Tibial nerve (tissue), 4 donors: Measurements from ENCODE around the gene TRAF3. TPM values are rescaled to one million over a fixed set of nuclear protein-coding genes. Genes with fewer than 3 reads are reported as not detected.
A peak's percentile ranks its signal among the peaks of the same experiment; 100 is the strongest.
"Not testable (repeated sequence)": the region's sequence is repeated elsewhere in the genome, so short reads cannot be mapped to it uniquely, and the experiment has no call there.

ENCODE experiments used
- DNase-seq, 2 donors: peaks; one replicate each; pipeline ENCODE4 v3.0.0-alpha.2; 2019; ENCODE audit warnings: low spot score in 2 of 2
- H3K27ac ChIP-seq, 4 donors: fragments of 200-600 bp; sonication (generic) in 3 of 4; one replicate each; pipeline ENCODE4 v1.5.1; 2017 to 2019; ENCODE audit warnings: mild to moderate bottlenecking in 1 of 4
- H3K27me3 ChIP-seq, 2 donors: fragments of 200-600 bp; sonication (generic) in 1 of 2; one replicate each; pipeline versions ENCODE4 v1.5.1 to v1.6.0; 2017 to 2019
- H3K36me3 ChIP-seq, 3 donors: fragments of 200-600 bp; sonication (generic); one replicate each; pipeline ENCODE4 v1.5.1; 2018 to 2019
- H3K4me1 ChIP-seq, 4 donors: fragments of 200-600 bp; sonication (generic) in 3 of 4; one replicate each; pipeline ENCODE4 v1.5.1; 2017 to 2019
- H3K4me3 ChIP-seq, 4 donors: fragments of 200-600 bp; sonication (generic) in 3 of 4; one replicate each; pipeline ENCODE4 v1.5.1; 2017 to 2019; ENCODE audit warnings: mild to moderate bottlenecking in 1 of 4, moderate library complexity in 1 of 4
- H3K9me3 ChIP-seq, 4 donors: fragments of 200-600 bp; sonication (generic) in 3 of 4; one replicate each; pipeline ENCODE4 v1.5.1; 2017 to 2019
- EP300 ChIP-seq, 2 donors: sonication (generic); formaldehyde crosslinking; IDR thresholded peaks; one replicate each; pipeline ENCODE4 v1.6.1; 2017; ENCODE audit warnings: antibody characterized with exemption in 2 of 2, mild to moderate bottlenecking in 1 of 2
- POLR2A ChIP-seq, 2 donors: fragments of 450-650 bp; IDR thresholded peaks; one replicate each; pipeline ENCODE4 v1.6.1; 2017; ENCODE audit warnings: antibody characterized with exemption in 2 of 2, mild to moderate bottlenecking in 2 of 2, moderate library complexity in 2 of 2
- WGBS, 2 donors: methylation state at CpG; one replicate each; pipeline ENCODE4 v1.1.5; 2018; 5-methylcytosine and 5-hydroxymethylcytosine counted together
- total RNA-seq, 4 donors: library from RNA; depleted of rRNA; stranded (reverse); fragments of >200 nt; gene quantifications; one replicate each; pipeline ENCODE4 v1.1.0, GENCODE V29; 2016
- TF ChIP-seq, protein P1 (sequence below), 5 experiments: fragments of 200-600 bp in 3 of 5; fragments of 450-650 bp in 2 of 5; sonication (generic) in 3 of 5; IDR thresholded peaks; one replicate each; pipeline ENCODE4 v1.5.1; 2016 to 2019; ENCODE audit warnings: antibody characterized with exemption in 5 of 5, mild to moderate bottlenecking in 3 of 5, moderate library complexity in 2 of 5

TRAF3 gene
- total RNA-seq, 4 donors from 2014 or later, result 4.8 to 20.7 (median 13.4) TPM

DNA sequence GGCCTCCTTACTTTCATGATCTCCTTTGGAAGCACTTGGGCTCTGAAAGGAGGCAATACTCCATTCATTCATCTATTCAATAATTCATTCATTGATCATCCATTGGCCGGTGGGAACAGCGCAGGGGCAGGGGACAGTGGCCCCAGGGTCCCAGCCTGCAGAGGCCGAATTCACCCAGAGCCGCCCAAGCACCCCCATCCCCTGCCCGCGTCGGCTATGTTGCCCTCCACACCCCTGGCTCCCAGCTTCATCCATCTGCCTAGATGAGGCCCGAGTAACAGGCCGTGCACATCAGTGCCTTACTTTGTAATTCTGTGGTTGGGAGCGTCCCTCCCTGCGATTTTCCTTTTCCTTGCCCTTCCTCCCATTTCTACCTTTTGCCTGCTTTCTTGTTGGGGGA lies 148.4 kb downstream of the TRAF3 start:
- TF ChIP-seq EP300 (IDR thresholded peaks at IDR 0.05) (no peak), POLR2A (IDR thresholded peaks at IDR 0.05) (no peak)
- TF ChIP-seq, protein P1, sequence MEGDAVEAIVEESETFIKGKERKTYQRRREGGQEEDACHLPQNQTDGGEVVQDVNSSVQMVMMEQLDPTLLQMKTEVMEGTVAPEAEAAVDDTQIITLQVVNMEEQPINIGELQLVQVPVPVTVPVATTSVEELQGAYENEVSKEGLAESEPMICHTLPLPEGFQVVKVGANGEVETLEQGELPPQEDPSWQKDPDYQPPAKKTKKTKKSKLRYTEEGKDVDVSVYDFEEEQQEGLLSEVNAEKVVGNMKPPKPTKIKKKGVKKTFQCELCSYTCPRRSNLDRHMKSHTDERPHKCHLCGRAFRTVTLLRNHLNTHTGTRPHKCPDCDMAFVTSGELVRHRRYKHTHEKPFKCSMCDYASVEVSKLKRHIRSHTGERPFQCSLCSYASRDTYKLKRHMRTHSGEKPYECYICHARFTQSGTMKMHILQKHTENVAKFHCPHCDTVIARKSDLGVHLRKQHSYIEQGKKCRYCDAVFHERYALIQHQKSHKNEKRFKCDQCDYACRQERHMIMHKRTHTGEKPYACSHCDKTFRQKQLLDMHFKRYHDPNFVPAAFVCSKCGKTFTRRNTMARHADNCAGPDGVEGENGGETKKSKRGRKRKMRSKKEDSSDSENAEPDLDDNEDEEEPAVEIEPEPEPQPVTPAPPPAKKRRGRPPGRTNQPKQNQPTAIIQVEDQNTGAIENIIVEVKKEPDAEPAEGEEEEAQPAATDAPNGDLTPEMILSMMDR (IDR thresholded peaks at IDR 0.05), result no peak
- H3K36me3 ChIP-seq, result no peaks in the 10 kb centered on the region
- H3K27me3 ChIP-seq, result peaks cover 0 to 81% of the 10 kb centered on the region in 2 donors
- 67 to 73% methylated on average over 11 of the region's 11 CpGs for WGBS, 2 donors
- H3K9me3 ChIP-seq, result no peaks in the 10 kb centered on the region
- H3K27ac ChIP-seq, result no peak overlapping the region
- no peak for DNase-seq
- H3K4me3 ChIP-seq, result no peak overlapping the region
- peaks cover 0 to 51% (median 41%) of the 10 kb centered on the region in 4 donors for H3K4me1 ChIP-seq

DNA sequence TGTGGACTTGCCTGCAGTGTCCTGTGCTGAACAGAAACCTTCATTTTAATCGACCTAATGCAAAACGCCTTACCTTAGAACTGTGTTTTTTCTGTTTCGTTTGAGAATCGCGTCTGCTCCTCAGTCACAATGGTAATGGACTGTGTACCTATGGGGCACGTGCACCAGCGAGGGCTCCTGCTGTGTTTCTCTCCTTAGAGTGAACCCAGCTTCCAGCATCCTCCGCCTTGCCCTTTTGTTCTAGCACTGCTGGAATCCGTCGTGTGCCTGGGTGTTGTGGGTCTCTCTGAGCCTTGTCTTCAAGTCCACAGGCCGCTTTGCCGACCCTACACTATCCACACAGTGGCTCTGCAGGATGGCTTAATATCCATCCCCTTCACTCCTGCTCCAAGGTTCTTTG lies 148.9 kb downstream of the TRAF3 start:
- H3K9me3 ChIP-seq, result no peaks in the 10 kb centered on the region
- peaks cover 0 to 54% (median 44%) of the 10 kb centered on the region in 4 donors for H3K4me1 ChIP-seq
- DNase-seq, result no peak
- H3K4me3 ChIP-seq, result no peak overlapping the region
- 59 to 68% methylated on average over 12 of the region's 12 CpGs for WGBS, 2 donors
- no peak for TF ChIP-seq POLR2A (IDR thresholded peaks at IDR 0.05)
- no peak for TF ChIP-seq EP300 (IDR thresholded peaks at IDR 0.05)
- TF ChIP-seq, protein P1 (IDR thresholded peaks at IDR 0.05), result no peak
- H3K27ac ChIP-seq, result no peak overlapping the region
- H3K27me3 ChIP-seq, result peaks cover 0 to 85% of the 10 kb centered on the region in 2 donors
- no peaks in the 10 kb centered on the region for H3K36me3 ChIP-seq

DNA sequence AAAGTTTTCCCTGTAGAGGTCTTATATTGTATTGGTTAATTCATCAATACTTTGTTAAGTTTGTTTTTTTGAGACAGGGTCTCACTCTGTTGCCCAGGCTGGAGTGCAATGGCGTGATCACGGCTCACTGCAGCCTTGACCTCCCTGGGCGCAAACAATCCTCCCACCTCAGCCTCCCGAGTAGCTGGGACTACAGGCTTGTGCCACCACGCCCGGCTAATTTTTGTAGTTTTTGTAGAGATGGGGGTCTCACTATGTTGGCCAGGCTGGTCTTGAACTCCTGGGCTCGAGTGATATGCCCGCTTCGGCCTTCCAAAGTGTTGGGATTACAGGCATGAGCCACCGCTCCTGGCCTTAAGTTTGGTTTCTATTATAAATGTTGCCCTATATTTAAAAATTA lies 149.6 kb downstream of the TRAF3 start:
- H3K9me3 ChIP-seq, H3K36me3 ChIP-seq, DNase-seq, H3K27ac ChIP-seq, H3K4me3 ChIP-seq: not testable (repeated sequence)
- peaks cover 0 to 84% of the 10 kb centered on the region in 2 donors for H3K27me3 ChIP-seq
- WGBS, 2 donors, result 96 to 99% methylated on average over 10 of the region's 10 CpGs
- H3K4me1 ChIP-seq, result peaks cover 0 to 54% (median 44%) of the 10 kb centered on the region in 4 donors

DNA sequence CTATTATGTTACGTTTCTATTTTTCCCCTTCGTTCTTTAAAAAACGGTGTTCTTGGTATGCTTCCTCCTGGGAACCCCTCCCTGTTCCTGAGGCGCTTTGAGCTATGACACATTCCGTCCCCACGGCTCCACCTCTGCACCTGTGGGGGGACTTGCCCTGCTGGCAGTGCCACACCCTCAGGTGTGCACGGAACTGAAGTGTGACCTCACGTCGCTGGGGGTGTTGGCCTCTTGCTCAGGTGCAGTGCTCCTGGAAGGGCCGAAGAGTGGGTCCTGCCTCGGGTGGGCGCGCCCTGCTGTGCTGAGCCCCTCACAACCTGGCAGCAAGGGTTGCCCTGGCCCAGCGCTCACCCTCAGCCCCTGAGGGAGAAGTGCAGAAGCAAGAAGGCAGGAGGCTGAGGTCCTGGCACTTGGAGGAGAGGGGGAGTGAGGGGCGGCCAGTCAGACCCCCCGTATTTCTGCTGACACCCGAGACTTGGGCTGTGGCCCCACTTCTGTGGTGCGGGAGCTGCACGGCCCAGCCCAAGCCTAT lies 150.2 kb downstream of the TRAF3 start:
- WGBS, 2 donors, result 62 to 67% methylated on average over 14 to 19 of the region's 19 CpGs
- Histone ChIP-seq H3K36me3 (peaks cover 0 to 13% (median 0%) of the 10 kb centered on the region in 3 donors), H3K9me3 (no peaks in the 10 kb centered on the region), H3K4me1 (peaks cover 0 to 54% (median 44%) of the 10 kb centered on the region in 4 donors), H3K27ac (peak overlapping the region in 1 of 4 donors; percentile 78), H3K4me3 (peak overlapping the region in 1 of 4 donors; percentile 51), H3K27me3 (peaks cover 0 to 79% of the 10 kb centered on the region in 2 donors)
- no peak for DNase-seq
- no peak for TF ChIP-seq EP300 (IDR thresholded peaks at IDR 0.05)
- TF ChIP-seq, protein P1 (IDR thresholded peaks at IDR 0.05), result no peak
- TF ChIP-seq POLR2A (IDR thresholded peaks at IDR 0.05), result no peak

DNA sequence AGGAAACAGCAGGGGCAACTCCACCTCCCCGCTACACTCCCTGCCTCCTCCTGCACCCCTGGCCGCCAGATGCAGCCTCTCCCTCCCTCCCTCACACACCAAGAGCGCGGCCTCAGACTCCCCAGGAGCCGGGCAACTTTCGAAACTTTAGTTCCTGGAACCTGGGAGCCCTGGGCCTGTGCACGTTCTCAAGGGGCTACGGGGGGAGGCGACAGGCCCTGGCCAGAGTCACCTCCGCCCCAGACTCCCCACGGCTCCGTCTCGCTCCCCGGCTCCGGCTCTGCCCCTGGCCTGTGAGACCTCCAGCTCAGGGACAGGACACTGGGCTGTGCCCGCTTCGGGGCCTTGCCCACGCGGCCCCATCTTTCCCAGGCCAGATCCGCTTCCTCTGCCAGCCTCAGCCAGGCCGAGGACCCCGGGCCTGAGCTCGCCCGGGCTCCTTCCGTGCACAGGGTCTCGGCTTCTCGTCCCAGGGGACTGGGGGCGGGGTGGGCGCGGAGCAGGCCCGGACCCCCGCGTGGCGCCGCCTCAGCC lies 150.7 kb downstream of the TRAF3 start:
- H3K4me3 ChIP-seq, result peak overlapping the region; percentile 16 to 53 (median 36)
- TF ChIP-seq, protein P1 (IDR thresholded peaks at IDR 0.05), result no peak
- TF ChIP-seq POLR2A (IDR thresholded peaks at IDR 0.05) (no peak), EP300 (IDR thresholded peaks at IDR 0.05) (no peak)
- no peak for DNase-seq

More for the DNA sequence above, 150.7 kb downstream of the TRAF3 start:
- Histone ChIP-seq H3K27me3 (peaks cover 0 to 73% of the 10 kb centered on the region in 2 donors), H3K9me3 (no peaks in the 10 kb centered on the region), H3K36me3 (peaks cover 0 to 18% (median 0%) of the 10 kb centered on the region in 3 donors), H3K4me1 (peaks cover 0 to 51% (median 40%) of the 10 kb centered on the region in 4 donors), H3K27ac (peak overlapping the region in 1 of 4 donors; percentile 78)
- 28 to 52% methylated on average over 7 to 19 of the region's 35 CpGs for WGBS, 2 donors
